SHP77 treated with DMSO at 0.1 percent for 48 hours (cell line): ENCODE results near the gene MYORG.

ENCODE experiments used
- DNase-seq: peaks from one replicate; lab custom pipeline; 2025; lab: John Stamatoyannopoulos, UW

Gene MYORG

GRCh38 chr9:34332076-34332964 lies 44.4 kb downstream of the MYORG start:
- DNase-seq: no peak

GRCh38 chr9:34331196-34331595 lies 45.5 kb downstream of the MYORG start:
- no peak for DNase-seq

- peak; percentile 94 for DNase-seq
Observed at GRCh38 chr9:34328987-34329832, 47.5 kb downstream of the MYORG start, which contains the start of the genes KIF24 and NUDT2. Gene KIF24 (minus strand): TSS chr9:34329268. CDS start chr9:34311346, 17,922 bp downstream. Gene NUDT2 (plus strand): TSS chr9:34329569. CDS start chr9:34339040, 9,471 bp downstream.

GRCh38 chr9:34328500-34328986 lies 48.2 kb downstream of the MYORG start:
- no peak for DNase-seq

GRCh38 chr9:34326690-34327089 lies 50.0 kb downstream of the MYORG start:
- no peak for DNase-seq

- no peak for DNase-seq
Observed at GRCh38 chr9:34322899-34323591, 53.7 kb downstream of the MYORG start.

- no peak for DNase-seq
Observed at GRCh38 chr9:34321451-34321850, 55.2 kb downstream of the MYORG start.

- no peak for DNase-seq
Observed at GRCh38 chr9:34318163-34318790, 58.4 kb downstream of the MYORG start.

GRCh38 chr9:34317436-34317835 lies 59.3 kb downstream of the MYORG start:
- DNase-seq: no peak
